ENCODE data around the gene STUB1.

The STUB1 gene

DNA sequence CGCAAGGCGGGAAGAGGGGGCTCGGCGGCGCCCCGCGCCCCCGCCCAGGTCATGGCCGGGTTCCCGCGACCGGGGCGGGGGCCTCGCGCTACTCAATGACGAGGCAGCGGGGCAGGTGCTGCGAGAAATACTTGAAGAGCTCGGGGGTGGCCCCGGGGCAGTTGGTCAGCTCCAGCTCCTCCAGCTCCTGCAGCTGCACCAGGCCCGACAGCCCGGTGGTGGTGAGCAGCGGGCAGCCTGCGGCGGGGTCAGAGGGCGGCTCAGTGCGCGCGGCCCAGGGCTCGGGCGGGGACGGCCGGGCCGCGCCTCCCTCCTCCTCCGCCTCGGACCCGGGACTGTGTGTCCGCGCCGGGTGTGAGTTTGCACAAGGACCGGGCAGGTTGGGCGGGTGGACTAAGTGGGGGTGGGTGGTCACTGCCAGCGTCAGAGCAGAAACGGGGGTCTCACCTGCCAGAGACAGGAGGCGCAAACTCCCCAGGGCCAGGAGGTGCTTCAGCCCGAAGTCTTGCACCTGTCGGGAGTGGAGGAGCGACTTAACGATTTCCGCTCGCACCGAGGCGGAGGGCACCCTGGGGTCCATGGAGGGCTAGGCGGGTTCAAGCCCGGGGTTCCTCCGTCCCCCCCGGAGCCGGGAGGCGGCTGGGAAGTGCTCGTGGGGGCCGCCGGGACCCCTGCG, 14.1 kb downstream of the STUB1 start:
- H3K36me3 ChIP-seq (ENCODE audit: control insufficient read depth in 2 of 2, insufficient read depth in 2 of 2, low read length in 2 of 2), result no peaks in the 10 kb centered on the region
- H3K4me1 ChIP-seq (ENCODE audit: control insufficient read depth in 2 of 2, insufficient read depth in 2 of 2, low read length in 2 of 2), result peaks cover 15 to 21% of the 10 kb centered on the region in 2 donors
- peaks cover 4 to 12% of the 10 kb centered on the region in 2 donors for H3K27me3 ChIP-seq (ENCODE audit: control insufficient read depth in 2 of 2, insufficient read depth in 2 of 2, low read length in 2 of 2)
- no peaks in the 10 kb centered on the region for H3K9me3 ChIP-seq (ENCODE audit: control insufficient read depth in 2 of 2, low read length in 2 of 2)
- H3K27ac ChIP-seq (ENCODE audit: low read depth in 2 of 2, low read length in 2 of 2), result no peak overlapping the region
- H3K9ac ChIP-seq (ENCODE audit: low read depth in 1 of 2, low read length in 2 of 2), result no peak overlapping the region
- no peak overlapping the region for H3K4me3 ChIP-seq (ENCODE audit: low read length in 2 of 2)

DNA sequence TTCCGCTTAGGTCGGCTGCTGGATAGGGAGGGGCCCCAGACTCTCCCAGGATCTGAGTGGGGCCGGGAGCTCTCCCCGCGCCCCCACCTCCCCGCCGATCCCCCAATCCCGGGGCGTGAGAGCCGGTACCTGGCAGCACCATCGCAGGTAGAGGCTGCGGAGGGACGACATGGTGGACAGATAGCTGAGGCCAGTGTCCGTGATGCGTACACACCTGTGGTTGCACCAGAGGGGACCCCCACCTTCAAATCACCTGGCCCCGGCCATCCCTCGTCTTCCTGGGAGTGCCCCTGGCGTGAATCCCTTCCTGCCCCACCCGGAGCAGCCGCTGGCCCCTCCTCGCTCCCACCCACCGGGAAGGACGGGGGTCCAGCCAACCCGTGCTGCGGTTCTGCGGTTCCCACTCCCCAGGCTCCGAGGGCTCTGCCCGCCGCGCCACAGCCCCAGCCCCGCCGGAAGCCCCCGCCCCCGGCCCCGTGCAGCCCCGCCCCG, 14.7 kb downstream of the STUB1 start:
- H3K27ac ChIP-seq (ENCODE audit: low read depth in 2 of 2, low read length in 2 of 2), result no peak overlapping the region
- no peaks in the 10 kb centered on the region for H3K9me3 ChIP-seq (ENCODE audit: control insufficient read depth in 2 of 2, low read length in 2 of 2)
- H3K27me3 ChIP-seq (ENCODE audit: control insufficient read depth in 2 of 2, insufficient read depth in 2 of 2, low read length in 2 of 2), result peaks cover 8 to 12% of the 10 kb centered on the region in 2 donors
- H3K4me1 ChIP-seq (ENCODE audit: control insufficient read depth in 2 of 2, insufficient read depth in 2 of 2, low read length in 2 of 2), result peaks cover 10 to 16% of the 10 kb centered on the region in 2 donors
- H3K9ac ChIP-seq (ENCODE audit: low read depth in 1 of 2, low read length in 2 of 2), result no peak overlapping the region
- H3K36me3 ChIP-seq (ENCODE audit: control insufficient read depth in 2 of 2, insufficient read depth in 2 of 2, low read length in 2 of 2), result no peaks in the 10 kb centered on the region
- peak overlapping the region; percentile 50 to 57 for H3K4me3 ChIP-seq (ENCODE audit: low read length in 2 of 2)

DNA sequence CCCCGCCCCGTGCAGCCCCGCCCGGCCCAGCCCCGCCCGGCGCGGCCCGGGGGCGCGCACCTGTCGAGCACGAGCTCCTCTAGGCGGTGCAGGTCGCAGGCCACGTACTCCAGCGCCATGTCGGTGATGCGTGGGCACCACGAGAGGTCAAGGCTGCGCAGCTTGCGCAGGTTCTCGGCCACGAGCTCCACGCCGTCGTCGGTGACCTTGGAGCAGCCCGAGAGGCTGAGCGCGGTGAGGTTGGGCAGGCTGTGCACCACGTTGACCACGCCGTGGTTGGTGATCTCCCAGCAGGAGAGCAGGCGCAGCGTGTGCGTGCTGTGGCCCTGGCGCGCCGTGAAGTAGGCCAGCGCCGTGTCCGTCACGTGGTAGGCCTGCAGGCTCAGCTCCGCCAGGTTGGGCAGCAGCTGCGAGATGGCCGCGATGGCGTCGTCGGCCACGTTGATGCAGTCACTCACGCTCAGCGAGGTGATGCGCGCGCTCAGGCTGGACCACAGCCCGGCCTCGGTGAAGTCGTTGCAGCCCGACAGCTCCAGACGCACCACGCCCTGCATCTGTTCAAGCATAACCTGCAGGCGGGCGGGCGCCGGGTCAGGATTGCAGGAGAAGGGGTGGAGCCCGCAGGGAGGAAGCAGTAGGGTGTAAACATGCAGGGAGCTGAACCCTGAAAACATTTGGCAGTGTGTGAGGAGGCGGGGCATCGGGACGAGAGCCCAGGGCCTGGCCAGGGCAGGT, 15.3 kb downstream of the STUB1 start:
- Histone ChIP-seq H3K27me3 (ENCODE audit: control insufficient read depth in 2 of 2, insufficient read depth in 2 of 2, low read length in 2 of 2) (peaks cover 8 to 14% of the 10 kb centered on the region in 2 donors), H3K4me3 (ENCODE audit: low read length in 2 of 2) (peak overlapping the region; percentile 59 to 73), H3K27ac (ENCODE audit: low read depth in 2 of 2, low read length in 2 of 2) (peak overlapping the region; percentile 50 to 86), H3K4me1 (ENCODE audit: control insufficient read depth in 2 of 2, insufficient read depth in 2 of 2, low read length in 2 of 2) (peaks cover 10 to 16% of the 10 kb centered on the region in 2 donors), H3K9ac (ENCODE audit: low read depth in 1 of 2, low read length in 2 of 2) (peak overlapping the region; percentile 33 to 41), H3K36me3 (ENCODE audit: control insufficient read depth in 2 of 2, insufficient read depth in 2 of 2, low read length in 2 of 2) (no peaks in the 10 kb centered on the region), H3K9me3 (ENCODE audit: control insufficient read depth in 2 of 2, low read length in 2 of 2) (no peaks in the 10 kb centered on the region)

DNA sequence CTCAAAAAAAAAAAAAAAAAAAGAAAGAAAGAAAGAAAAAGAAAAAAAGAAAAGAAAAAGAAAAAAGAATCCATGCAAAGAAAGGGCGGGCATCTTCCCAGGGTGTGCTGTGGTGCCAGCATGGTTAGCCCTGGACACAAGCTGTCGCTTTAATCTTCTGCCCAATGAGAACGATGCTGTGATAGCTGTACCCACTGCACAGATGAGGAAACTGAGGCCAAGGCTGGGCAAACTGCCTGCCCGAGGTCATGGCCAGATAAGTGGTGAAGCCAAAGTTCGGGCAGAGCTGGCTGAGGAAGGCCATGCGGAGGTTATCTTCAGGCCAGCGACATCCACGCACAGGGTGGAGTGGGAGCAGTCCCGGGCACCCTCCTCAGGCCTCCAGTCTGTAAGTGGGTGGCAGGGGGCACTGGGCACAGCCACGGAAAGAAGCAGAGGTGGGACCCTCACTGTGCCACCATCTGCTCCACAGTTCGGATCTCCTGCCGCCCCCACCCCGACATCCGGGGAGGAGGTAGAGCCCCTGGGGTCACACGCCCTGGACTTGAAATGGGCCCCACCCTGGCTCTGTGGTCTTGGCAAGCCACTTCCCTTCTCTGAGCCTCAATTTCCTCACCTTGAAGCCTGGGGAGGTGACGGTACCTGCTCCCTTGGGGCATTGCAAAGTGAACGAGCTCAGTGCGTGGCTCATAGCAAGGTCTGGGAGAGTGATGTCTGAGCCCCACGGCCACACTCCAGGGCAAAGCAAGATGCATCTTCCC, 18.9 kb downstream of the STUB1 start:
- Histone ChIP-seq H3K27ac (ENCODE audit: low read depth in 2 of 2, low read length in 2 of 2) (no peak overlapping the region), H3K36me3 (ENCODE audit: control insufficient read depth in 2 of 2, insufficient read depth in 2 of 2, low read length in 2 of 2) (no peaks in the 10 kb centered on the region), H3K4me3 (ENCODE audit: low read length in 2 of 2) (no peak overlapping the region), H3K27me3 (ENCODE audit: control insufficient read depth in 2 of 2, insufficient read depth in 2 of 2, low read length in 2 of 2) (peaks cover 29 to 40% of the 10 kb centered on the region in 2 donors), H3K9me3 (ENCODE audit: control insufficient read depth in 2 of 2, low read length in 2 of 2) (no peaks in the 10 kb centered on the region), H3K4me1 (ENCODE audit: control insufficient read depth in 2 of 2, insufficient read depth in 2 of 2, low read length in 2 of 2) (peaks cover 10 to 14% of the 10 kb centered on the region in 2 donors), H3K9ac (ENCODE audit: low read depth in 1 of 2, low read length in 2 of 2) (no peak overlapping the region)

DNA sequence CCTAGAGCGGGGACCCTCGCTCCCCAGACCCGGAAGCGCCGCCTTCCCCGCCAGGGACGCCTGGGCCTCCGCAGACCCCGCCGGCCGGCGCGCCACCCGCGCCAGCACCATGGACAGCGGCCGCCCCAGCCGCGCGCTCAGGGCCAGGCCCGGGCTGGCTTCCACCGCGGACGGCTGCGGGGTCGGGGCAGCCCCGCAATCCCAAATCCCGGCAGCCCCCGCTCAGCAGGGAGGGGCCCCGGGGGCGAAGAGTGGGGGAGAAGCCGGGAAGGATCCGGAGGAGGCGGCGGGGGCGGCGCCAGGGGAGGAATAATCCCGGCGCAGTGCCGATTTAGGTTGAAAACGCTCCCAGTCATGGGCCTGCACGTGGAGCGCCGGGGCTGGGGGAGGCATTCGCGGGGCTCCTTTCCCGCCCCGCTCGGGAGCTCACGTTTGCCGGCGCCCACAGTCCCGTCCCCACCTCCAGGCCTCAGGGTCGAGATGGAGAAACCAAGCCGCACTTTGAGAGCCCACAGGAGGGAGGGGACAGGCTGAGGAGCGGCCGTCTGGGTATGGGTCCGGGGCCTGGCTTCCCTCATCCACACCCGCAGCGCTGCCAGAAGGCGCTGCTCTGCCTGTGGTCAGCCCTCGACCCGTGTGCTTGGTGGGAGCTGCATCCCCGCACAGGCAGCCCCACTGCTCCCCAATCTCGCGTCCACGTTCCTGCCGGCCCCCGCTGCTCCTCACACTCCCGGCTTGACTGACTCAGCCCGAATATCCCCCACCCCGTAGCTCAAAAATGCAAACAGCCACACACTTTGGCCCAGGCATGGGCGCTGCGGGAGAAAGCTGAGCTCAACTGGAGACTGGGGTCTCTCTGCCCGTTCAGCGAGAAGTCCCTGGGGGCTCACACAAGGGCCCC, 20.7 kb downstream of the STUB1 start:
- Histone ChIP-seq H3K4me1 (ENCODE audit: control insufficient read depth in 2 of 2, insufficient read depth in 2 of 2, low read length in 2 of 2) (peaks cover 1 to 4% of the 10 kb centered on the region in 2 donors), H3K9ac (ENCODE audit: low read depth in 1 of 2, low read length in 2 of 2) (no peak overlapping the region), H3K27ac (ENCODE audit: low read depth in 2 of 2, low read length in 2 of 2) (no peak overlapping the region), H3K27me3 (ENCODE audit: control insufficient read depth in 2 of 2, insufficient read depth in 2 of 2, low read length in 2 of 2) (peaks cover 29 to 45% of the 10 kb centered on the region in 2 donors), H3K4me3 (ENCODE audit: low read length in 2 of 2) (no peak overlapping the region), H3K9me3 (ENCODE audit: control insufficient read depth in 2 of 2, low read length in 2 of 2) (no peaks in the 10 kb centered on the region), H3K36me3 (ENCODE audit: control insufficient read depth in 2 of 2, insufficient read depth in 2 of 2, low read length in 2 of 2) (no peaks in the 10 kb centered on the region)

DNA sequence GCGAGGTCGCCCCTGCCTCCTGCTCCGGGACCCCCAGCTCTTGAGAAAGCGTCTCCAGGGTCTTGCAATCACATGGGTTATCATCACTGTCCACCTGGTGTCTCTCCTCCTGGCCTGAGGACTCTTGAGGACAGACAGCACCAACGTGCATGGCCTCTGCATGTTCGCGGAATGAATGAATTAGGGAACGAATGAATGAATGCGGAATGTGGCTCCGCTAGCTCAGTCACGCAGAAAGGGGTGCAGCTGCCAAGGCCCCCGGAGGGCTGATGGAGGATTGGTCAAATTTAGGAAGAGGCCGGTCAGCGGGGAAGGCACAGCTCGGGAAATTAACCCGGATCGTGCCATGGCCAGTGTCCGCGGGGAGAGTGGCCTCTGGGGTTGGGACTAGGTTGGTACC, 22.1 kb downstream of the STUB1 start:
- Histone ChIP-seq H3K27me3 (ENCODE audit: control insufficient read depth in 2 of 2, insufficient read depth in 2 of 2, low read length in 2 of 2) (peaks cover 41 to 58% of the 10 kb centered on the region in 2 donors), H3K4me1 (ENCODE audit: control insufficient read depth in 2 of 2, insufficient read depth in 2 of 2, low read length in 2 of 2) (no peaks in the 10 kb centered on the region), H3K4me3 (ENCODE audit: low read length in 2 of 2) (no peak overlapping the region), H3K27ac (ENCODE audit: low read depth in 2 of 2, low read length in 2 of 2) (no peak overlapping the region), H3K9me3 (ENCODE audit: control insufficient read depth in 2 of 2, low read length in 2 of 2) (no peaks in the 10 kb centered on the region), H3K36me3 (ENCODE audit: control insufficient read depth in 2 of 2, insufficient read depth in 2 of 2, low read length in 2 of 2) (no peaks in the 10 kb centered on the region), H3K9ac (ENCODE audit: low read depth in 1 of 2, low read length in 2 of 2) (no peak overlapping the region)

DNA sequence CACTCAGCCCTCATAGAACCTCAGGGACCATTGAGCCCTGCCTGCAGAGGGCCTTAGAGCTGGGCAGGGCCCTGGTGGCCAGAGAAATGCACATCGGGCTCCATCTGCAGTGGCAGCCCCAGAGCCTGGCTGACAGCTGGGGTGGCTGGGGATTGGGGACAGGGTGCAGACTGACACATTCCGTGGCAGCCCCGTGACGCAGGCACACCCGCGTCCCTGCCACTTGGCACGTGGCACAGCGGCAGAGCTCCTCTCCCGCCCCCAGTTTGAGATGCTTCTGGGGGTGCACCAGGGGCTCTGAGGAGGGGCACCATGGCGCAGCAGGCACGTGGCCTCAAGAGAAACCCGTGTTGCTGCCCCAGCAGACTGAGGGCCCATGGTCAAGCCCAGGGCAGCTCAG, 23.2 kb downstream of the STUB1 start:
- H3K27me3 ChIP-seq (ENCODE audit: control insufficient read depth in 2 of 2, insufficient read depth in 2 of 2, low read length in 2 of 2), result peaks cover 47 to 68% of the 10 kb centered on the region in 2 donors

DNA sequence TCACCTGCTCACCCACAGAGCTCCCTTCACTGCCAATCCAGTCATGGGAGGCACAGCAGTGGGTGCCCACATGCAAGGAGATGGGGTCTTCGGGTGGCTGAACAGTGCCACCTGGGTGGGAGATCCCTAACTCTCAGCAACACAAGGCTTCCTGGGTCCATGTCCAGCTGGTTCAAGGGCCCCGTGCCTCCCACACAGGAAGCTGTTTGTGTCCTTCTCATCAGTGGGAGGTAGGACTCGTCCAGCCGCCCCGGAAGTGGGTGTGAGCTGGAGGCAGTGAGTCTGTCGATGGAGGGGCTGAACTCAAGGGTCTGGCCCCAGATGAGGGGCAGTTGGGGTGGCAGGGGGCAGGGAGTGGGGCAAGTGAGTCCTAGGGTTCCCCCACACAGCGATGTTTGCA, 23.8 kb downstream of the STUB1 start:
- no peak overlapping the region for H3K27ac ChIP-seq (ENCODE audit: low read depth in 2 of 2, low read length in 2 of 2)
- peaks cover 47 to 73% of the 10 kb centered on the region in 2 donors for H3K27me3 ChIP-seq (ENCODE audit: control insufficient read depth in 2 of 2, insufficient read depth in 2 of 2, low read length in 2 of 2)
- no peak overlapping the region for H3K9ac ChIP-seq (ENCODE audit: low read depth in 1 of 2, low read length in 2 of 2)
- no peaks in the 10 kb centered on the region for H3K9me3 ChIP-seq (ENCODE audit: control insufficient read depth in 2 of 2, low read length in 2 of 2)
- no peak overlapping the region for H3K4me3 ChIP-seq (ENCODE audit: low read length in 2 of 2)
- no peaks in the 10 kb centered on the region for H3K36me3 ChIP-seq (ENCODE audit: control insufficient read depth in 2 of 2, insufficient read depth in 2 of 2, low read length in 2 of 2)
- H3K4me1 ChIP-seq (ENCODE audit: control insufficient read depth in 2 of 2, insufficient read depth in 2 of 2, low read length in 2 of 2), result no peaks in the 10 kb centered on the region

More for the DNA sequence above, 23.2 kb downstream of the STUB1 start:
- Histone ChIP-seq H3K9ac (ENCODE audit: low read depth in 1 of 2, low read length in 2 of 2) (no peak overlapping the region), H3K4me3 (ENCODE audit: low read length in 2 of 2) (no peak overlapping the region), H3K4me1 (ENCODE audit: control insufficient read depth in 2 of 2, insufficient read depth in 2 of 2, low read length in 2 of 2) (no peaks in the 10 kb centered on the region), H3K27ac (ENCODE audit: low read depth in 2 of 2, low read length in 2 of 2) (no peak overlapping the region), H3K9me3 (ENCODE audit: control insufficient read depth in 2 of 2, low read length in 2 of 2) (no peaks in the 10 kb centered on the region), H3K36me3 (ENCODE audit: control insufficient read depth in 2 of 2, insufficient read depth in 2 of 2, low read length in 2 of 2) (no peaks in the 10 kb centered on the region)

DNA sequence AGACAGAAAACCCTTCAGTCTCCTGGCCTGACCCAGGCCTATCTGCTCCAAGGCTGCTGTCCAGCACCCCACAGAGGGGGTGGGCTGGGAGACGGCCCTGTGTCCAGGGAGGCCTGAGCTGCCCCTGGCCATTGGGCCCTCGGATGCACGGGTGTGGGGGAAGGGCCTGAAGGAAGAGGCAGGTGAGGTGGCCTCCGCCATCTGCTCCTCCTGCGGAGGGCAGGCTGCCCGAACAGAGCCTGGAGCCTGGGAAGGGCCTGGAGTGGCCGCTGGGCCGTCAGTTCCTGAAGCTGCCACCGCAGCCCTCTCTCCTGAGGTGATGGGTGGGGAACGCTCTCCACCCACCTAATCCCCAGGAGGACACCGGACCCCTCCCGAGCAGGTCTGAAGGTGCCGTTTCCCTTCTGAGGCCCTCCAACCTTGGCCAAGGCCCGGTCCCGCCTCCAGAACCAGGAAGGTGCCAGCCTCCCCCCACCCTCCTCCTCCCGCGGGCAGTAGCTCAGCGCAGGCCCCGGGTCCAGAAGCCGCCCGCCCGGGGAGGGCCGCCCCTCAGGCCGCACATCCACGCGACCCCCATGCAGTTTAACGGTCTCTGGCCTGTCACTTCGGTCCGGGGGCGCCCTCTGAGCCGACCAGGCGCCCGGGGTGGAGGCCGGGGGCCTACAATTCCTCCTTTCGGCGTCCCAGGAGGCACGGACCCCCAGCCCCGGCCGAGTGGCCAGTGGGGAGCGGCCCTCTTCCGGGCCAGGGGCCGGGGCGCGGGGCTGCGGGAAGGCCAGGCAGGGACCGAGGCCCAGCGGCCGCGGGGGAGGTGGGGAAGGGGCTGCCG, 24.6 kb downstream of the STUB1 start:
- no peaks in the 10 kb centered on the region for H3K36me3 ChIP-seq (ENCODE audit: control insufficient read depth in 2 of 2, insufficient read depth in 2 of 2, low read length in 2 of 2)
- H3K27me3 ChIP-seq (ENCODE audit: control insufficient read depth in 2 of 2, insufficient read depth in 2 of 2, low read length in 2 of 2), result peaks cover 48 to 78% of the 10 kb centered on the region in 2 donors
- no peaks in the 10 kb centered on the region for H3K9me3 ChIP-seq (ENCODE audit: control insufficient read depth in 2 of 2, low read length in 2 of 2)
- H3K9ac ChIP-seq (ENCODE audit: low read depth in 1 of 2, low read length in 2 of 2), result no peak overlapping the region
- H3K27ac ChIP-seq (ENCODE audit: low read depth in 2 of 2, low read length in 2 of 2), result no peak overlapping the region
- H3K4me1 ChIP-seq (ENCODE audit: control insufficient read depth in 2 of 2, insufficient read depth in 2 of 2, low read length in 2 of 2), result no peaks in the 10 kb centered on the region
- H3K4me3 ChIP-seq (ENCODE audit: low read length in 2 of 2), result no peak overlapping the region
